ENCODE results near the gene KCNQ1.

KCNQ1 gene

GRCh38 chr11:2660357-2660939 is 215.6 kb downstream of the KCNQ1 start:
- no peak for DNase-seq

GRCh38 chr11:2661173-2662023 is 216.6 kb downstream of the KCNQ1 start:
- no peak for DNase-seq

GRCh38 chr11:2662024-2662312 is 217.2 kb downstream of the KCNQ1 start:
- DNase-seq: no peak

- DNase-seq: no peak
Observed at GRCh38 chr11:2662430-2663299, 217.9 kb downstream of the KCNQ1 start.

- DNase-seq: no peak
Observed at GRCh38 chr11:2663506-2663905, 218.7 kb downstream of the KCNQ1 start.

GRCh38 chr11:2663915-2664314 is 219.1 kb downstream of the KCNQ1 start:
- DNase-seq: no peak

- no peak for DNase-seq
Observed at GRCh38 chr11:2664376-2664775, 219.6 kb downstream of the KCNQ1 start.

- DNase-seq: no peak
Observed at GRCh38 chr11:2664791-2665525, 220.2 kb downstream of the KCNQ1 start.

GRCh38 chr11:2665526-2666400 is 221.0 kb downstream of the KCNQ1 start:
- no peak for DNase-seq

GRCh38 chr11:2666401-2666741 is 221.6 kb downstream of the KCNQ1 start:
- no peak for DNase-seq

GRCh38 chr11:2666828-2667570 is 222.2 kb downstream of the KCNQ1 start:
- no peak for DNase-seq

GRCh38 chr11:2667940-2668339 is 223.1 kb downstream of the KCNQ1 start:
- no peak for DNase-seq

- DNase-seq: no peak
Observed at GRCh38 chr11:2668876-2669275, 224.1 kb downstream of the KCNQ1 start.

- no peak for DNase-seq
Observed at GRCh38 chr11:2669634-2670469, 225.0 kb downstream of the KCNQ1 start.

GRCh38 chr11:2670541-2671100 is 225.8 kb downstream of the KCNQ1 start:
- DNase-seq: no peak

GRCh38 chr11:2671748-2672147 is 226.9 kb downstream of the KCNQ1 start:
- DNase-seq: no peak

- DNase-seq: no peak
Observed at GRCh38 chr11:2672553-2673249, 227.9 kb downstream of the KCNQ1 start.

- no peak for DNase-seq
Observed at GRCh38 chr11:2673250-2673610, 228.4 kb downstream of the KCNQ1 start.

GRCh38 chr11:2673871-2674471 is 229.2 kb downstream of the KCNQ1 start:
- no peak for DNase-seq

Measured in activated naive CD4-positive, alpha-beta T cell treated with Interleukin-2 at 50 U/mL for 16 hours (primary cell).